Sigmoid colon (tissue), 7 donors: ENCODE data around the gene REN. TPM values are rescaled to one million over a fixed set of nuclear protein-coding genes. Genes with fewer than 3 reads are reported as not detected.

Source experiments
- DNase-seq: peaks from one replicate; pipeline ENCODE4 v3.0.0-alpha.2; 2019
- H3K27ac ChIP-seq, 4 donors: fragments of 200-600 bp; sonication (generic); one replicate each; pipeline ENCODE4 v1.5.1; 2016 to 2019; ENCODE audit warnings: mild to moderate bottlenecking in 1 of 4
- H3K27me3 ChIP-seq, 3 donors: fragments of 200-600 bp; sonication (generic); one replicate each; pipeline ENCODE4 v1.5.1; 2019; ENCODE audit warnings: mild to moderate bottlenecking in 1 of 3
- H3K36me3 ChIP-seq, 4 donors: fragments of 200-600 bp; sonication (generic); one replicate each; pipeline ENCODE4 v1.5.1; 2016 to 2019
- H3K4me1 ChIP-seq, 4 donors: fragments of 200-600 bp; sonication (generic); one replicate each; pipeline ENCODE4 v1.5.1; 2017 to 2019
- H3K4me3 ChIP-seq, 4 donors: fragments of 200-600 bp; sonication (generic); one replicate each; pipeline ENCODE4 v1.5.1; 2017 to 2019; ENCODE audit warnings: mild to moderate bottlenecking in 2 of 4, moderate library complexity in 1 of 4
- H3K9me3 ChIP-seq, 4 donors: fragments of 200-600 bp in 3 of 4; sonication (generic) in 3 of 4; one replicate each; pipeline versions ENCODE4 v1.5.1 to v1.6.1; 2013 to 2019
- EP300 ChIP-seq, 4 donors: sonication (generic); formaldehyde crosslinking; IDR thresholded peaks; one replicate each; pipeline ENCODE4 v1.6.1; 2017; ENCODE audit warnings: antibody characterized with exemption in 4 of 4
- POLR2A ChIP-seq, 2 donors: fragments of 450-650 bp; IDR thresholded peaks; one replicate each; pipeline ENCODE4 v1.6.1; 2016; ENCODE audit warnings: antibody characterized with exemption in 2 of 2, mild to moderate bottlenecking in 2 of 2, moderate library complexity in 2 of 2
- POLR2AphosphoS5 ChIP-seq, 4 donors: sonication (generic); formaldehyde crosslinking; IDR thresholded peaks; one replicate each; pipeline ENCODE4 v1.6.1; 2017; ENCODE audit warnings: antibody characterized with exemption in 4 of 4
- WGBS, 2 donors: extraction: QIAGEN DNeasy Blood & Tissue Kit; methylation state at CpG; one replicate each; pipeline ENCODE4 v1.1.7; 2013; 5-methylcytosine and 5-hydroxymethylcytosine counted together
- intact Hi-C: fragments of 100-400 bp; cut with DNase I; formaldehyde crosslinking; loops from one replicate; pipeline ENCODE4 v1.15.1; 2023
- polyA plus RNA-seq, 3 donors: library from polyadenylated mRNA; stranded (reverse); fragments of 200-250 nt; gene quantifications; one replicate each; pipeline ENCODE4 v1.2.3, GENCODE V29; 2013
- total RNA-seq, 4 donors: library from RNA; depleted of rRNA; stranded (reverse); fragments of >200 nt; gene quantifications; one replicate each; pipeline ENCODE4 v1.1.0, GENCODE V29; 2016
- TF ChIP-seq, protein P1 (sequence below), 4 experiments: fragments of 450-650 bp in 3 of 4; fragments of 200-600 bp in 1 of 4; IDR thresholded peaks; one replicate each; pipeline ENCODE4 v1.5.1; 2016 to 2019; ENCODE audit warnings: antibody characterized with exemption in 4 of 4, mild to moderate bottlenecking in 3 of 4, moderate library complexity in 2 of 4
- donor health status: healthy with polysubstance abuse.
- donor health status: Bipolar disorder and iron deficiency.
- donor health status: healthy.

The REN gene
- total and polyA plus RNA-seq, 7 donors, result 0.32 to 1.8 (median 0.92) TPM; not detected in 4

DNA sequence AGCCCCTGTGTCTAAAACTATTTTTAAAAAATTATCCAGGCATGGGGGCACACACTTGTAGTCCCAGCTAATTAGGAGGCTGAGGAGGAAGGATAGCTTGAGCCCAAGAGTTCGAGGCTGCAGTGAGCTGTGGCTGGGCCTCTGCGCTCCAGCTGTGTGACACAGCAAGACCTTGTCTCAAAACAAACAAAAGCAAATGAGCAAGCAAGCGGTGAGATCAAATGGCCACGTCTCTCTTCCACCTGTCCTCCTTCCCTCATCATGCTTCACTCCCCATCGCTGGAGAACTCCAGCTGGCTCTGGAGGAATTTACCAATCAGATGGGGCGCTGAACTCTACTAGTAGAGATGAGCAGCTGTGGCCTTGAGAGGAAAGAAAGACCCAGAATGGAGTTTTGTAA, 14.0 kb upstream of the REN start:
- no peak overlapping the region for H3K27ac ChIP-seq
- no peaks in the 10 kb centered on the region for H3K36me3 ChIP-seq
- no peak for DNase-seq
- TF ChIP-seq POLR2A (IDR thresholded peaks at IDR 0.05) (no peak), POLR2AphosphoS5 (IDR thresholded peaks at IDR 0.05) (no peak), EP300 (IDR thresholded peaks at IDR 0.05) (no peak)
- TF ChIP-seq, protein P1, sequence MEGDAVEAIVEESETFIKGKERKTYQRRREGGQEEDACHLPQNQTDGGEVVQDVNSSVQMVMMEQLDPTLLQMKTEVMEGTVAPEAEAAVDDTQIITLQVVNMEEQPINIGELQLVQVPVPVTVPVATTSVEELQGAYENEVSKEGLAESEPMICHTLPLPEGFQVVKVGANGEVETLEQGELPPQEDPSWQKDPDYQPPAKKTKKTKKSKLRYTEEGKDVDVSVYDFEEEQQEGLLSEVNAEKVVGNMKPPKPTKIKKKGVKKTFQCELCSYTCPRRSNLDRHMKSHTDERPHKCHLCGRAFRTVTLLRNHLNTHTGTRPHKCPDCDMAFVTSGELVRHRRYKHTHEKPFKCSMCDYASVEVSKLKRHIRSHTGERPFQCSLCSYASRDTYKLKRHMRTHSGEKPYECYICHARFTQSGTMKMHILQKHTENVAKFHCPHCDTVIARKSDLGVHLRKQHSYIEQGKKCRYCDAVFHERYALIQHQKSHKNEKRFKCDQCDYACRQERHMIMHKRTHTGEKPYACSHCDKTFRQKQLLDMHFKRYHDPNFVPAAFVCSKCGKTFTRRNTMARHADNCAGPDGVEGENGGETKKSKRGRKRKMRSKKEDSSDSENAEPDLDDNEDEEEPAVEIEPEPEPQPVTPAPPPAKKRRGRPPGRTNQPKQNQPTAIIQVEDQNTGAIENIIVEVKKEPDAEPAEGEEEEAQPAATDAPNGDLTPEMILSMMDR (IDR thresholded peaks at IDR 0.05), result no peak
- peaks cover 0 to 6% (median 0%) of the 10 kb centered on the region in 3 donors for H3K27me3 ChIP-seq
- H3K4me1 ChIP-seq, result no peaks in the 10 kb centered on the region
- intact Hi-C loops, result no loop called here
- H3K4me3 ChIP-seq, result no peak overlapping the region
- WGBS, 2 donors, result 42 to 69% methylated on average over 6 of the region's 6 CpGs
- no peaks in the 10 kb centered on the region for H3K9me3 ChIP-seq

DNA sequence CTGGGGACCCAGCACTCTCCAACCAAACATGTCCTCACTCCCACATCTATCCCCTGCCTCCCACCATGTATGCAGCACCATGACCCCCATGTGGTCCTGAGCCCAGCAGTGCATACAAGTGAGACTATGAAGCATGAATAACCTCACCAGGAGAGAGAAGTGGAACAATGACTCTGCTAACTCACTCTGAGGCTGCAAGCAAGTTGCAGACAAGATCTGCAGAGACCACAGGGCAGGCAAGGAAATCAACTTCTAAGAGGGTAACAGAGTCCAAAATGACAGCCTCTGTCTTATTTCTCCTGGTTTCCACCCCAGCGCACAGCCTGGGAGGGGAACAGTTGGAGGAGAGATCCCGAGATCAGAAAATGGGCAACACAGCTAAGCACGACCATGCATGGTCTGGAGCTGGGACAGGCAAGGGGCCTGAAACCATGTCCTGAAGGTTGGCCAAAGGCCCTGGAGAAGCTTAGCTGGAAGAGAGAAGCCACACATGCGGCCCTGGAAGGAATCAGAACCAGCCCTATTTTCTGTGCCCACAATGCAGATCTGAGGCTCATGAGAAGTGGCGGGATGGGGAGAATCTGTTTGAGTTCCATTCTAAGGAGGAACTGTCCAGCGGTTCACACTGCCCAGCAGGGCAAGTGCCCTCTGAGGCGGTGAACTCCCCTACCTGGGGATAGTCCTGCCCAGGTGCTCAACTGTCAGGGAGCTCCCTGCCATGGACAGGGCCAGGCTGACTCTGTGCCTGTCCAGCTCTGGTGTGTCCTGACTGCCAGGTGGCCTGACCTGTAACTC, 12.5 kb upstream of the REN start:
- intact Hi-C loops, result no loop called here
- TF ChIP-seq EP300 (IDR thresholded peaks at IDR 0.05), result no peak
- TF ChIP-seq POLR2AphosphoS5 (IDR thresholded peaks at IDR 0.05), result no peak
- TF ChIP-seq, protein P1 (IDR thresholded peaks at IDR 0.05), result no peak
- no peak for TF ChIP-seq POLR2A (IDR thresholded peaks at IDR 0.05)
- H3K27me3 ChIP-seq, result peaks cover 0 to 6% (median 0%) of the 10 kb centered on the region in 3 donors
- DNase-seq, result no peak
- 87 to 89% methylated on average over 7 of the region's 7 CpGs for WGBS, 2 donors
- H3K4me3 ChIP-seq, result no peak overlapping the region
- H3K9me3 ChIP-seq, result no peaks in the 10 kb centered on the region
- no peaks in the 10 kb centered on the region for H3K4me1 ChIP-seq
- H3K36me3 ChIP-seq, result no peaks in the 10 kb centered on the region
- H3K27ac ChIP-seq, result no peak overlapping the region

DNA sequence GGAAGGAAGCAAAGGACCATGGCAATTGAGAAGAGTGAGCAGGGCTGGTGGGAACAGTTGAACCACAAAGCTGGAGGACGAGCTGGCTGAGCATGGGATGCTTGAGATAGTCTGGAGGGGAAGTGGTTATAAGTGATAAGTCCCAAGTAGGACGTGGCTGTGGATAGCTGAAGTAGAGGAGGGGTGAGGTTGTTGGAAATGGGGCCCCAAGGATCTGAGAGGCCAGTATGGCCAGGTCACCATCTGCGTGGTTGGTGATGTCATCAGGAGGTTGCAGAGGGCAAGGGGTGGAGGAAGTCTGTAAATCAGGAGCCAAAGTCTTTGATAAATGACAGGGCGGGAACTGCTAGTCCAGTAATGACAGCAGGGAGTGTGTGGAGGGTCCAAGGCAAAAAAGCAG, 11.0 kb upstream of the REN start:
- TF ChIP-seq POLR2A (IDR thresholded peaks at IDR 0.05), result no peak
- TF ChIP-seq, protein P1 (IDR thresholded peaks at IDR 0.05), result no peak
- TF ChIP-seq EP300 (IDR thresholded peaks at IDR 0.05), result no peak
- TF ChIP-seq POLR2AphosphoS5 (IDR thresholded peaks at IDR 0.05), result no peak
- H3K4me3 ChIP-seq, result no peak overlapping the region
- H3K4me1 ChIP-seq, result no peaks in the 10 kb centered on the region
- intact Hi-C loops, result no loop called here
- no peak overlapping the region for H3K27ac ChIP-seq
- WGBS, 2 donors, result 42 to 43% methylated on average over 4 of the region's 4 CpGs
- no peaks in the 10 kb centered on the region for H3K9me3 ChIP-seq
- H3K36me3 ChIP-seq, result no peaks in the 10 kb centered on the region
- DNase-seq, result no peak
- H3K27me3 ChIP-seq, result peaks cover 0 to 6% (median 0%) of the 10 kb centered on the region in 3 donors

DNA sequence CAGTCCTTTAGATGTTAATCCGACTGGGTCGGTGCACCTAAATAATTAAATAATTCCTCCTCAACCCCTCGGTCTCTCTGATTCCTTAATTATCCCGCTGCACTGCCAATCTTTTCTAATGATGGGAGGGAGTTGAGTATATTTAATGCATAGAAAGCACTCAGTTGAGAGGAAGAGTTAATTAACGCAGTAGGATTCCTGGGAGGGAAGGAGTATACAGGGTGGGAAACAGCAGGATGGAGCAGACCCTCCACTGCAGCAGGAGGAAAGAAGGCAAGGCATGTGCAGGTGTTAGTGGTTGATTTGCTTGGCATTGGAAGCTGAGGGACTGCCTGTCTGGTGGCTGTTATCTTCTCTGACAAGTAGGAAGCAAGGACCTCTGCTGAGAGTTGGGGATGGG, 9.9 kb upstream of the REN start:
- WGBS, 2 donors, result 89 to 91% methylated on average over 5 of the region's 5 CpGs
- no peaks in the 10 kb centered on the region for H3K9me3 ChIP-seq
- intact Hi-C loops, result no loop called here
- no peak overlapping the region for H3K4me3 ChIP-seq
- H3K36me3 ChIP-seq, result no peaks in the 10 kb centered on the region
- H3K27ac ChIP-seq, result no peak overlapping the region
- peaks cover 0 to 6% (median 0%) of the 10 kb centered on the region in 3 donors for H3K27me3 ChIP-seq
- TF ChIP-seq POLR2AphosphoS5 (IDR thresholded peaks at IDR 0.05), result no peak
- TF ChIP-seq EP300 (IDR thresholded peaks at IDR 0.05), result no peak
- TF ChIP-seq POLR2A (IDR thresholded peaks at IDR 0.05), result no peak
- TF ChIP-seq, protein P1 (IDR thresholded peaks at IDR 0.05), result no peak
- no peak for DNase-seq
- H3K4me1 ChIP-seq, result no peaks in the 10 kb centered on the region
